Measurements from ENCODE around the gene BBLN. TPM values are rescaled to one million over a fixed set of nuclear protein-coding genes. Genes with fewer than 3 reads are reported as not detected.

BBLN gene
- total RNA-seq, 1 experiment from 2014 or later = 74.9 TPM

- WGBS (ENCODE audit: extremely low coverage, insufficient read length, low lambda C conversion rate) = no CpG with 5 or more reads among the region's 16 CpGs
Measured at GRCh38 chr9:128116104-128117083, 43.7 kb upstream of the BBLN start.

More at GRCh38 chr9:128116104-128117083, 43.7 kb upstream of the BBLN start:
- Histone ChIP-seq H3K18ac (ENCODE audit: insufficient read length, low read depth, low read length) (no peak overlapping the region), H3K27ac (ENCODE audit: insufficient read length, low read depth, low read length) (no peak overlapping the region), H3K9me3 (ENCODE audit: control insufficient read depth, low read depth, low read length) (no peaks in the 10 kb centered on the region), H2BK15ac (ENCODE audit: low read depth, low read length) (no peak overlapping the region), H2BK120ac (ENCODE audit: low read depth, low read length, poor library complexity, severe bottlenecking) (no peak overlapping the region), H4K91ac (ENCODE audit: insufficient read length, low read depth, low read length) (no peak overlapping the region), H2AFZ (ENCODE audit: low read length) (no peak overlapping the region), H3K79me2 (ENCODE audit: insufficient read depth, low read length) (no peaks in the 10 kb centered on the region), H4K20me1 (ENCODE audit: control insufficient read depth, insufficient read depth, insufficient read length) (no peaks in the 10 kb centered on the region), H2BK20ac (ENCODE audit: low read depth, low read length, poor library complexity, severe bottlenecking) (no peak overlapping the region), H3K79me1 (ENCODE audit: insufficient read depth, low read depth, low read length, poor library complexity, severe bottlenecking) (no peaks in the 10 kb centered on the region), H3K4me1 (ENCODE audit: insufficient read depth, low read length) (no peaks in the 10 kb centered on the region), H3K4me2 (ENCODE audit: insufficient read depth, insufficient read length, low read length) (no peak overlapping the region), H3T11ph (ENCODE audit: low read length) (no peak overlapping the region), H3K9ac (ENCODE audit: extremely low read depth, insufficient read length, low read length) (no peak overlapping the region), H3K14ac (ENCODE audit: insufficient read depth, low read length) (no peak overlapping the region), H3K23ac (ENCODE audit: insufficient read length, low read depth, low read length) (no peak overlapping the region), H2BK12ac (ENCODE audit: insufficient read length, low read depth, low read length) (no peak overlapping the region), H3K23me2 (ENCODE audit: insufficient read length, low read depth, low read length, poor library complexity, severe bottlenecking) (no peaks in the 10 kb centered on the region), H4K8ac (replicated peaks; ENCODE audit: insufficient read length, low read depth, low read length) (no peak overlapping the region), H3K4ac (ENCODE audit: low read depth, low read length) (no peak overlapping the region), H4K5ac (ENCODE audit: insufficient read length, low read depth, low read length) (no peak overlapping the region), H3K27me3 (ENCODE audit: insufficient read depth, low read length) (no peaks in the 10 kb centered on the region), H3K56ac (ENCODE audit: insufficient read length, low read depth, low read length) (no peak overlapping the region), H2BK5ac (ENCODE audit: insufficient read length, low read length) (no peak overlapping the region), H2AK5ac (ENCODE audit: insufficient read length, low read length) (no peak overlapping the region)
- H3K36me3 Mint-ChIP-seq (ENCODE audit: insufficient read depth in 1 of 3, low read depth in 3 of 3) = peaks cover 10 to 53% (median 12%) of the 10 kb centered on the region in 3 experiments; a peak in 6 of 7 replicates
- H3K9me3 Mint-ChIP-seq = peaks cover 0 to 3% of the 10 kb centered on the region in 2 experiments; a peak in 1 of 5 replicates
- no peak overlapping the region for H3K27ac Mint-ChIP-seq
- no peak for TF ChIP-seq CTCF (conservative IDR thresholded peaks at IDR 0.05)
- no peak for DNase-seq
- peaks cover 8 to 11% of the 10 kb centered on the region in 2 experiments; a peak in 3 of 4 replicates for H3K4me1 Mint-ChIP-seq
- no peak overlapping the region; a peak in 1 of 5 replicates for H3K4me3 Mint-ChIP-seq
- H3K27me3 Mint-ChIP-seq (ENCODE audit: low read depth) = no peaks in the 10 kb centered on the region
